Pons (tissue), 1 donor: ENCODE measurements around the gene SERPINB6.
"Not testable (repeated sequence)": the region's sequence is repeated elsewhere in the genome, so short reads cannot be mapped to it uniquely, and the experiment has no call there.

Experiments
- DNase-seq: peaks from one replicate; pipeline ENCODE4 v3.0.0-alpha.2; 2016; ENCODE audit warnings: low spot score

Gene SERPINB6

DNA sequence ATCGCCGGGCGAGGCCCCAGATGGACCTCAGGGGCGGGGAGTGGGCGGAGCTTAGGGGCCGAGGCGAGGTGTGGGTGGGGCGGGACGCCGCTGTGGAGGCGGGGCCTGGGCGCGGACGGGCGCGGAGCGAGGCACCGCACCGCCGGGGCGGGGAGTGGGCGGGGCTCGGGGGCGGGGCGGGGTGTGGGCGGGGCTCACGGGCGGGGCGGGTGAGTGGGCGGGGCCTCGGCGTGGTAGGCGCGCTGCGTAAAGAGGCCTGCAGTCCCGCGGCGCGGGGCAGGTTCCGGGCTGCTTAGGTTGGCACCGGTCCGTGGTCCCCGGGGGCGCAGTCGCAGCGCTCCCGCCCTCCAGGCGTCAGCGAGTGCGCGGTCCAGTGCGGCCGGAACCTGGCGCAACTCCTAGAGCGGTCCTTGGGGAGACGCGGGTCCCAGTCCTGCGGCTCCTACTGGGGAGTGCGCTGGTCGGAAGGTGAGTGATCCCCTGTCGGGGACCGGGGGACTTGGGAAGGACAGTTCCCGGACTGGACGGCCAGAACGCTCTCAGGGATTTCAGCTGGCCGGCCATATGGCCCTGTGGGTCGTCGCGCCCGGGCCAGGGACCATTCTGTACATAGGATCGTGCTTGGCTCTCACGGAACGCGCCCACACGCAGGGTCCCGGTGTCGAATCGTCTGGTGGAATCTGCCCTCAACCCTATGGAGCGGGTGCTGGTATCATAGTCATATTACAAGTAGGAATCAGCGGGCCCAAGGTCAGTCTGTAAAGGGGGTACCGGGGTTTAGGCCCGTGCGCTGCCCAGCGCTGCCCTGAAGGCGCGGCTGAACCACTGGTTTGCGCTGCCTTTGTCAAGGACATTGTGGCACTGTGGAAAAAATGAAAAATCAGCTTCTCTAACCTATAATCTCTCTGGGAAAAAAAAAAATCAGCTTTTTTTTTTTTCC lies 28.5 kb upstream of the SERPINB6 start, which contains the start of gene NQO2:
NQO2 (plus strand) TSS at position 277 of the 940 bp plus-strand sequence. CDS start 6,659 bp downstream, outside the sequence.
- DNase-seq, result peak; percentile 87

DNA sequence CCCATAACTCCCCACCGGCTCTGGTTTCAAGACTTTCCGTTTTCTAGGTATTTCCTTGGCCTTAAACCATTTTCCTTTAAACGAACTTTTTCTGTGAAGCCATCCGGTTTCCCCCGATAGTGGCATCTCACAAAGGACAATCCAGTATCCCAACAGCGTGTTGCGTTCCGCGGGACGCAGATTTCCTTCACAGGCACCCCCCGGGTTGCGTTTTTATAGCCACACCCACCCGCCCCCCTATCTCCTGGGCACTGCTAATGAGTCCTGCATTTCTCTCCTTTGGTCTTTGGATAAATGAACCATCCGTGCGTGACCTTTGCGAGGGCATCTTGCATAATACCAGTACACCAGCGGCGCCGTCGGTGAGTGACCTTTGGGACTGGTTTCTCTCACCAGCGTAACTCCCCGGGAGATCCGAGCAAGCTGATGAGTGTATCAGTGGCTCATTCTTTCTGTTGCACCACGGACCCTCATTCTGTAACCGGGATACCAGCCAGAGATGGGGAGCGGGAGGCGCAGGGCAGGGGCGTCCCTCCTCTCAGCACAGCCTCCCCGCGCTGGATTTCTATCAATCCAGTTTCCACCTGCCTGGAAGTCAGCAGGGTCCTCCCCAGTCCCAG lies 27.7 kb upstream of the SERPINB6 start:
- peak; percentile 37 for DNase-seq

DNA sequence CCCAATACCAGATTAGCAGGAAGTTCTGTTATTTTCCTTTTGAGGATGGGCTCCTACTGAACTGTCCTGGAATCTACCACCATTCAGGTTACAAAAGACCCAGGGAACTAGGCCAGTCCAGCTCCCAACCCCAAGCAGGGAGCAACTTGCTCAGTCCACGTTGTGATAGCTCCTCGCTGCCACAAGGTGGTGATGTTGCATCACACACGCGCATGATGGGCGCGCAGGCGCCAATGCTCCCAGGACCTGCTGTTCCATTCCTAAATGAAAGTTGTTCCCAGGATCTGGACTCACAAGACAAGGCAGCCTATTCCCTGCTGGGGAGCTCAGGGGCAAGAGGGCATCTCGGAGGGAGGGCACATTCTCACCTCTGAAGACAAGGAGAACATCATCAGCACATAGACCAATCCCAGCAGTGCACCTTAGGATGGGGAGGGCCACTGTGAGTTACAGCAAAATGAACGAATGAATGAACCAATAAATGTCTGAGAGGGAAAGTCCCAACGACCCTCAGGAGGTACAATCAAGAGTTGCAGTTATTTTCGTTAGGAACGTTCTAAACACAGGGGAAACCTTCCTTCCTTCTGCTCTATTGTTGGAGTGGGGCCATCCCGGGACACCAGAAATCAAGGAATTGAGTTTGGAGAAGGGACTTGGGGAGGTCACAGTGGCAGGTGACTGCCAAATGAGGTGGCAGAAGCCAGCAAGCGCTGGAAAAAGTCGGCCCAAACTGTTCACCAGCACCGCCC lies 27.1 kb upstream of the SERPINB6 start:
- not testable (repeated sequence) for DNase-seq

DNA sequence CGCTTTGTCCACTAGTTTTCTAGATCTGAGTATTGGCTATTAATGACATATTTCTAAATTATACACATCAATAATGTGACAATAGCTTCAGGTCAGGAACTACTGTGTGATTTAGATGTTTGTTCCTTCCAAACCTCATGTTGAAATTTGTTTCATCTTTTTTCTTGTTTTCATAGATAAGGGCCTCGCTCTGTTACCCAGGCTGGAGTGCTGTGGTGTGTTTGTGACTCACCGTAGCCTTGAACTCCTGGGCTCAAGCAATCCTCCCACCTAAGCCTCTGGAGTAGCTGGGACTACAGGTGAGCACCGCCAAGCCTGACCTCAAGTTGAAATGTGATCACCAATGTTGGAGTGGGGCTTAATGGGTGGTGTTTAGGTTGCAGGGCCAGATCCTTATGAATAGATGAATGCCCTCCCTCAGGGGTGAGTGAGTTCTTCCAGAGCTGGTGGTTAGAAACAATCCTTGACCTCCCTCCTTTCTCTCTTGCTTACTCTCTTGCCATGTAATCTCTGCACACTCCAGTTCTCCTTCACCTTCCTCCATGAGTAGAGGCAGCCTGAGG lies 22.5 kb upstream of the SERPINB6 start:
- no peak for DNase-seq

DNA sequence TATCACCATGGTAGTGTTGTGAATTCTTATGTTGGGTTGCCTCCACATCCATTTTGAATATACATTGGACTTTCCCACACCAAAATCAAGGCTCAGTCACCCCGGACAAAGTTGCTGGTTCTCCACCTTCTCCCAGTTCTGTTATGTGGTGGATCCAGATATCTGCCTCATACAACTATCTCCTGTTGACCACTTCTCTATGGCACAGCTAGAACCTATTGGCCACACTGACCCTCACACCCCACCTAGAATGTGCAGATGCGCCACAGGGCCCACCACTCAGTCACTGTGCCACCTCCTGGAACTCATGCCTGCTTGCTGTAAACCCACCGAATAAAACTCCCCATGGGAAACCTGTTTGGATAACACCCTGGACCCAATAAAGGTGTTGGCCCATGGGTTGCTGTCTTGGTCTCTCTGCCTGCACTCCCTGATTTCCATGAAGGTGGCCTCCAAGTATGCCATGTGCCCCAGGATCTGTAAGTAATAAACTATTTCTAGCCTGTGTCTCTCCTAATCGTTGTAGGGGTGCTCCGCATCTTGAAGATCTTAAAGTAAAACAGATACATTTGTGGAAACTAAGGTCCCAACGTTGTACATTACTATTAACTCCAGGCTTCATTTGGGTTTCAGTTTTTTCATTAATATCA lies 21.1 kb upstream of the SERPINB6 start:
- no peak for DNase-seq

DNA sequence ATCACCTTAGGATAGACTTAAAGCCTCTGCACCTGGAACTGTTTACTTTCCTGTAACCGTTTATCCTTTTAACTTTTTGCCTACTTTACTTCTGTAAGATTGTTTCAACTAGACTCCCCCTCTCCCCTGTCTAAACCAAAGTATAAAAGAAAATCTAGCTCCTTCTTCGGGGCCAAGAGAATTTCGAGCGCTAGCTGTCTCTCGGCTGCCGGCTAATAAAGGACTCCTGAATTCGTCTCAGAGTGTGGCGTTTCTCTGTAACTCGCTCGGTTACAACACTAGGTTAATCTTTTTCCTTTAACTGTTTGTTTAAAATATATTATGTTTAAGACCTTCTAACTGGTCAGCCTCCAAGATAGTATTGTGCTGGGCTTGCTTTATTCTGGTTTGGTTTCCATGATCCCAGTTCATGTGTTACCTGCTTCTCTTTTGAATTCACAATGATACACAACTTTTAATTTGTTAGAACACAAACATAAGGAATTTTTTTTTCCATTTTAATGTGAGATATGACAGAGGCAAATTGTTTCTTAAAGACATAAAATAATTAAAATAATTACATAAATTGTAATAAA lies 19.7 kb upstream of the SERPINB6 start:
- no peak for DNase-seq

DNA sequence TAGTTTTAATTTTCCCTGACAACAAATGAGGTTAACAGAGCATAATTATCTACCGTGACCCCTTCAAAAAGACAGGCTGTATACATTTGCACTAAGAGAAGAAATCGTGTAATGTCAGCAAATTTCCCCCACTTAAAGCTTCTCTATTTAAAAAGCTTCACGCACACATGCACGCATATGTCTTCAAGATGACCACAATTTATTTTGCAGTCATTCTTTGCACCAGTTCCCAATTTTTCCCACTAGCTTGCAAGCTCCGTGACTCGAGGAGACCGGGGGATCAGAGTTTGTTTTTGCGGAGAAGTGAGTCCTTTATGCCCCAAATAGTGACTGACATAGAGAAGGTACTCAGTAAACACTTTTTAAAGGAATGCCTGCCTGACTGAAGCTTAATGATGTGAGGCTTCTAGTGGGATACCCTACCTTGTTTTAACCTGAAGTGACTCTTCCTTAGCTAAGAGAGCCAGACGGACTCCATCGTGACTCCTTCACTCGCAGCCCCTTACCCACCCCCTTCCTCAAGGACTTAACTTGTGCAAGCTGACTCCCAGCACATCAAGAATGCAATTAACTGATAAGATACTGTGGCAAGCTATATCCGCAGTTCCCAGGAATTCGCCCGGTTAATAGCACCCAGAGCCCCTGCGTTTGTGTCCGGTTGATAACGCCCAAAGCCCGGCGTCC lies 19.0 kb upstream of the SERPINB6 start:
- peak; percentile 73 for DNase-seq

DNA sequence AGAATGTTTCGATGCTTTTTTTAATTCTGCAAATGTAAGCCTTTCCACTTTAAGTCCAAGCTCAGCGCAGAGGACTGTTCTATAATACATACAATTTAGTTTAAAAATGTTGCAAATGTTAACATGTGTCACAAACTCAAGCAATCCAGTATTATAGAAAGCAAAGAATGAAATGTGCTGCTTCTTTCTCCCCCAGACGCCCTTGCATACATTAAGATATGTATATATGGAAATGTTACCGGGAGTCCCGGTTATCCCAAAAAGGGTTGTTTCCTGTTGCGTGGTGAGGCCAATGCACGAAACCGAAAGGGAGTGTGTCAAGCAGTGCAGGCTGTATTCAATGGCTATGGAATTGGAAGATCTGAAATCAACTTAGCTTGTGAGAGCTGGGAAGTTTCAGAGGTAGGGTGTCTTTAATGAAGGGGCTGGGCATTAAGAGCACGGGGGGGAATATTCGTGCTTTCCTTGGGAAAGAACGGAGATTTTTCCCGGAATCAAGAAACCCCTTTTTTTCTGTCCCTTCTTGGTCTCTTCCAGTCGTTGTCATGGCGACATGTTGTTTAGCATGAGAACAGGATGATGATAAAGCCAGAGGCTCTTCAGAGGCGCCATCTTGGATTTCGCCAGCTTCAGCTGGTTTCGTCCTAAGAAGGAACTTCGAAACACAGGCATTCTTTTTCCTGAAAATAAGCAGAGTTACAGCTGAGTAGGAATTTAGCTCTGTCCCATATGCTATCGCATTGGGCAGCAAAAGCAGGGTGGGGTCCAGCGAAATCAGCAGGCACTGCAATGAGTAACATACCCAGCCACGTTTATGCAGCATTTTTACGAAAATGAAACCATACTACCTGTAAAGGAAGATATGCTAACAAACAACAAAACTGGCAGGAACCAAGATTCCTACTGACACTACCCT lies 18.2 kb upstream of the SERPINB6 start:
- peak; percentile 99 for DNase-seq

DNA sequence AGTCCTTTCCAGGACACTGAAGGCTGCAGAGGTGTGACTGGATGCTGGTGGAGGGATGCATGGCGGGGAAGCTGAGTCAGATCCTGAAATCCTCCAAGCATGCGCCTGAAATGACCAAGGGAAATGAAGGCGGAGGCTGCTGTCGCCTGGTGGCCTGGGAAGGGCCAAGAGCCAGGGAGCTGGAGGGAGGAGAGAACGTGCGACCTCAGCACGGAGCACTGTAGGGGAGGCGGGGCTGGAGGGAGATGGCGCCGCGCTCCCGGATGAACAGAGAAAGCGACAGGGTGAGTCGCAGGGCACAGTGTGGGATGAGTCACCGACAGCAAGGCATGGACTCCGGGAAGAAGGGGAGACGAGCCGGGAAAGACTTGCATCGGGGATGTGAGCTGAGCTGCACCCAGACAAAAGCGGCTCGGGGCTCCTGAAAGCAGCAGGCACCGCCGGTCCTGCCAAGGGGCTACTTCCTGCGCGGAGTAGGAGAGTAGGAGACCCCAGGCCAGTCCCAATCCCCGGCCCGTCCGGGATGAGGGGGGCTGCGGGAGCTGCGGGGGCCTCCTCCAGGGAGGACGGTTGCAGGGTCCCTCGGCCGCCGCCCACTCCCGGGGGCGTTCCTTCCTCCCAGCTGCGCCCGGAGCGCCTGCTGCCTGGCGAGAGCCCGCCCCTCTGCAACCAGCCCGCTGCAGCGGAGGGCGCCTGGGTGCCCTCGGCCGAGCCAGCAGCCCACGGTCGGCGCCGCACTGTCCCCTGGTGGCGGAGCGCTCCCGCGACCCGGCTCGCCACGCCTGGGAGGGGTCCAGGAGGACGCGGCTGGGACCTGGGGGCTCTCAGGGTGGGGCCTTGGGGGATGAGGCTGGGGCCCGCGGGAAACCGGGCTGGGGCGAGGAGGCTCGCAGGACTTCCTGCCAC lies 17.3 kb upstream of the SERPINB6 start:
- peak; percentile 89 for DNase-seq

DNA sequence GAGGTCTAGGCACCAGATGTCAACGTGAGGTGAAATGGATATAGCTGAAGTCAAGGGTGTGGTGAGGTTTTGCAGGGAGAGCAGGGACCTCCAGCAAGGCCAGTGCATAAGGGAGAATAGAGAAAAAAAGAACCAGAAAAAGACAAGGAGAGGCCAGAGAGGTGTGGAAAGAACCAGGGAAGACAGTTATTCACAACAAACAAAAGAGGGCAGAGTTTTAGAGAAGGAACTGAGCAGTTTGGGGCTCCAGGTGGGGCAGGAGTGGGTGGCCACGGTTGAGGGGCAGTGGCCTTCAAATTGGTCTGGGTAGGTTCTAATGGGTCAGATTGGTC lies 16.7 kb upstream of the SERPINB6 start:
- no peak for DNase-seq

DNA sequence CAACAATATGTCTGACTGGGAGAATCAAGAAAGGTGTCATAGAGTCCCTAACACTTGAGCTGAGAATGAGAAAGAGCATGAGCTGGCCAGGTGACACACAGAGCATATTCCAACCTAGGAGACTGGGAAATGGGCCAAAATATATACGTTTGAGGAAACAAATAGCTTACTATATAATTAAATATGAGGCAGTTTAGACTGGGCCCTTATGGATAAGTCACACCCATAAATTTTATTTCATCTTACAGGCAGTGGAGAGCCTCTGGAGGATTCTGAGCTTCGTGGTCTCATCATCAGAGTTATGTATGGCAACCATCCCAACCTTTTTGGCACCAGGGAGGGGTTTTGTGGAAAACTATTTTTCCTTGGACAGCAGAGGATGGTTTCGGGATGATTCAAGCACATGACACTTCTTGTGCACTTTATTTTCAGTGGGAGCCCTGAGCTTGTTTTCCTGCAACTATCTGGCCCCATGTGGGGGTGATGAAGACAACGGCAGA lies 15.4 kb upstream of the SERPINB6 start:
- no peak for DNase-seq

DNA sequence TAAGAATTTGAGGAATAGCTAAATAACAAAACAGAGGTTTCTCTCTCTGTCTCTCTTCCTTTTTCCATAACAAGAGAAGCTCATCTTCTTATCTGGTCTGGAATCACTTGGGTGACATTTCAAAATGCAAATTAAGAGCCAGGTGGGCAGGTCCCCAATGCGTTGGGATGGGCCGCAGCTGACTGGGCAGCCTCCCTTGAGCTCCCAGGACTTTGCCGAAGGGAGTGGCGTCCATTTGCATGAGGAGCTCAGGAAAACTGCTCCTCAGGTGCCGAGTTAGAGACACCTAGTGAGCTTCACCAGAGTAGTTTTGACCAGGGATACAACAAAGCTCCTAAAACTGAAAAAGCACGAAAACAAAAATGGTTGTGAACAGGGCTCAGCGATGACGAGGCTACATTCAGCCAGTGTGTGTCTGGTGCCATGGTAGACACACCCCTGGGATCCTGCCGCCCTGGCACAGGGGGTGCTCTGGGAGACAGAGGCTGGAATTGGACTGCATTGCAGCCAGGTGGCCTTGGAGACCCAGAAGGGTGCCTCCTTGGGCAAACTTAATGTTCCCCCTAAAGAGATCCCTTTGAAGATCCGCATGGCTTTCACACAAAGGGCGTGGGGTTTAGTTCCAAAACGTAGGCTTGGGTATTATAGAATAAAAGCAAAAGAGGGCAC lies 13.5 kb upstream of the SERPINB6 start:
- DNase-seq, result no peak

DNA sequence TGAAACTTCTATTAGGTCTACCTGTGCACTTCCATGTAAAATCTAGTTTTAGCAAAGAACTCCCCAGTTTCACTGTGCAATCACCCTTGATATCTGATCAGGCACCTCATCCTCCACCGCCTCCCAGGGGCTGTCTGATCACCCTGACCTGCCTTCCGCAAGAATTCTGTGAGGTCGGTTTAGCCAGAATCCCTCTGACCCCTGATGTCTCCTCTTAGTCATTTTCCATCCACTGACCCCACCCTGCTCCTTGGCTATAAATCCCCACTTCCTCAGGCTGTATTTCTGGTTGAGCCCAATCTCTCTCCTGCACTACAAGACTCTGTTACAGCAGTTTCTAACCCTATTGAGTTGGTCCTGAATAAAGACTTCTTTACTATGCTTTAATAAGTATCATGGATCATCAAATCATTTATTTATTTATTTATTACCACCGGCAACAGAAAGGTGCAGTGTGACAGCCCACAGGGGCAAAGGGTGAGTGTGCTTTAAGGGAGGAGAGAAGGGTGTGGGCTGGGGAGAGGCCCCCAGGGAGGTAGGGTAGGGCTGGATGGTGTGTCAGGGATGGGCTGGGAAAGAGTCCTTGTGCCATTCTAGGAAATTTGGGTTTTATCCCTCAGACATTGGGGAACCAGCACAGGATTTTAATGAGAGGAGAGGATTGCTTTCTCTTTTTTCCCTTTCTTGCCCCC lies 11.2 kb upstream of the SERPINB6 start:
- DNase-seq, result no peak

DNA sequence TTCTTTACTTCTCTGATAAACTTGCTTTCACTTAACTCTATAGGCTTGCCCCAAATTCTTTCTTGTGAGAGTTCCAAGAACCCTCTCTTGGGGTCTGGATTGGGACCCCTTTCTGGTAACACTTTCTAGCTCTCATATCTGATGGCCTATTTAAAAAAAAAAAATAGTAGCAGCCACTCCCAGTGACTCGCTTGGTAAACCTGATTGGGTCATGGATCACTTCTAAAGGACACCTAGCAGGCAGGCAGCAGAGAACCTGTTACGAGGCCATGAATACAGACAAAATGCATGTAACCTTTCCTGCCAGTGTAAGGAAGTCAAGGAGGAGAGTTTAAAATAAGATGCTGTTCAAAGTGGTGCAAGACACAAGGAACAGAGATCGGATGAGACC lies 9.1 kb upstream of the SERPINB6 start:
- DNase-seq, result no peak

DNA sequence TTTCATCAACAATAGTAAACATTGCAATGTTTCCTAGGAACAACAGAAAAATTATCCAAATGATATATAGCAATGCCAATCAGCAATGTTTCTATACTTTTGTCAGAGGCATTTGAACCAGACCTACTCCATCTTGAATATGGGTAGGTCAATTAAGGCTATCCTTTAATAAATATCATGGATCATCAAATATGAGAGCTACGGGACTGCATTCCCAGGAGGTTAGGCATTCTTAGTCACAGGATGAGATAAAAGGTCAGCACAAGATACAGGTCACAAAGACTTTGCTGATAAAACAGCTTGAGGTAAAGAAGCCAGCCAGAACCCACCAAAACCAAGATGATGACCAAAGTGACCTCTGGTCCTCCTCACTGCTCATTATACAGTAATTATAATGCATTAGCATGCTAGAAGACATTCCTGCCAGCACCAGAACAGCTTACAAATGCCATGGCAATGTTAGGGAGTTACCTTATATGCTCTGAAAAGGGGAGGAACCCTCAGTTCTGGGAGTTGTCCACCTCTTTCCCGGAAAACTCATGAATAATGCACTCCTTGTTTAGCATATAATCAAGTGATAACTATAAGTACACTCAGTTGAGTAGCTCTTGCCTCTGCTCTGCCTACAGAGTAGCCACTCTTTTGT lies 8.6 kb upstream of the SERPINB6 start:
- DNase-seq, result no peak

DNA sequence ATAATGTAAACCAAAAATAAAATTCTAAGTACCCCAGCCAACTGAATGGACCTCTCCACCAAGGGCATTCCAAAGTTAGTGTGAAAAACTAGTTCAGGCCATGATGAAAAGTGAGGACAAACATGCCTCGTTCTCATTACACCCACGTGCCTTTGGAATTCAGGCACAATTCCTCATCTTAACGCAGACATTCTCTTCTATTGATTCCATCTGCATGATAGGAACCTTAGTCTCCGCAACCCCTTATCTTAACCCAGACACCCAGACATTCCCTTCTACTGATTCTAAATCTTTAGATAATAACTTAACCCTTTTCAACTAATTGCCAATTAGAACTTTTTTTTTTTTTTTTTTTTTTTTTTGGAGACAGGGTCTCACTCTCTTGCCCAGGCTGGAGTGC lies 7.6 kb upstream of the SERPINB6 start:
- DNase-seq, result no peak
